HepG2 (cell line): ENCODE data around the gene S100A10. TPM values are rescaled to one million over a fixed set of nuclear protein-coding genes. Genes with fewer than 3 reads are reported as not detected.

Experiments
- ATAC-seq: fragments of 200-7000 bp; cut with Tn5 transposase; 3 replicates; pipeline ENCODE4 v1.9.1; 2020; ENCODE audit warnings: mild to moderate bottlenecking, moderate library complexity
- BruUV-seq: library from RNA; stranded (reverse); fragments of 400-500 nt; replicated peaks from 2 replicates; lab custom pipeline; 2021; lab: Mats Ljungman, UMichigan
- CTCF ChIA-PET: fragments of 300-600 bp; formaldehyde crosslinking; extraction: SDS; loops from one replicate; lab custom pipeline; 2021; ENCODE audit warnings: low total read pairs, inconsistent platforms, low intra/inter-chr PET ratio; lab: Yijun Ruan, JAX
- POLR2A ChIA-PET: fragments of 350-600 bp; sonication (Branson Sonifier 250); formaldehyde crosslinking; loops from one replicate; lab custom pipeline; 2020; ENCODE audit warnings: antibody characterized with exemption, inconsistent platforms; lab: Yijun Ruan, JAX
- DNase-seq: peaks from one replicate; pipeline ENCODE4 v3.0.0-alpha.2; 2015; ENCODE audit warnings: low spot score
- FAIRE-seq: peaks from 3 replicates; lab custom pipeline; 2011; peaks lifted over from hg19 to GRCh38; lab: Jason Lieb, UNC
- H2AFZ ChIP-seq: one replicate; pipeline ENCODE4 v1.6.1; 2011; ENCODE audit warnings: low read length, inconsistent platforms
- H3K27ac ChIP-seq: fragments of 300-600 bp; 3 replicates; pipeline ENCODE4 v1.8.0; 2011; ENCODE audit warnings: mixed run types, mild to moderate bottlenecking, mixed read lengths, low read length, inconsistent platforms; ENCODE audit not compliant: insufficient read depth; ENCODE audit errors: extremely low read length
- H3K27me3 ChIP-seq, 2 experiments: fragments of 200-600 bp in 1 of 2; 2 replicates in 1 of 2; 3 replicates in 1 of 2; pipeline versions ENCODE4 v1.6.0 to v1.8.0; 2011; ENCODE audit warnings: low read length in 2 of 2, mild to moderate bottlenecking in 2 of 2, moderate library complexity in 2 of 2, inconsistent platforms in 1 of 2; ENCODE audit not compliant: insufficient read depth in 2 of 2, control insufficient read depth in 1 of 2
- H3K36me3 ChIP-seq, 2 experiments: fragments of 200-600 bp in 1 of 2; replicated peaks in 1 of 2; 2 replicates in 1 of 2; 3 replicates in 1 of 2; pipeline versions ENCODE4 v1.5.1 to v1.8.0; 2011; ENCODE audit warnings: low read length in 2 of 2, inconsistent platforms in 1 of 2; ENCODE audit not compliant: insufficient read depth in 2 of 2, control insufficient read depth in 1 of 2
- H3K4me1 ChIP-seq: 2 replicates; pipeline ENCODE4 v1.5.1; 2012; ENCODE audit warnings: low read length, inconsistent platforms; ENCODE audit not compliant: insufficient read depth
- H3K4me2 ChIP-seq: 2 replicates; pipeline ENCODE4 v1.6.0; 2011; ENCODE audit warnings: low read depth, low read length, inconsistent platforms
- H3K4me3 ChIP-seq, 3 experiments: fragments of 200-600 bp in 1 of 3; sonication (generic), shearing (Covaris generic) in 1 of 3; replicated peaks in 1 of 3; 2 replicates each; pipeline ENCODE4 v1.5.1; 2011 to 2016; ENCODE audit warnings: low read length in 3 of 3, inconsistent platforms in 2 of 3, low read depth in 2 of 3, mild to moderate bottlenecking in 2 of 3, control low read depth in 1 of 3, mixed read lengths in 1 of 3; ENCODE audit not compliant: insufficient read depth in 1 of 3
- H3K79me2 ChIP-seq: one replicate; pipeline ENCODE4 v1.6.1; 2011; ENCODE audit warnings: low read length, inconsistent platforms; ENCODE audit not compliant: insufficient read depth
- H3K9ac ChIP-seq: 2 replicates; pipeline ENCODE4 v1.6.0; 2011; ENCODE audit warnings: mild to moderate bottlenecking, low read depth, low read length, inconsistent platforms; ENCODE audit not compliant: insufficient read depth
- H3K9me3 ChIP-seq: 2 replicates; pipeline ENCODE4 v1.5.1; 2012; ENCODE audit warnings: mild to moderate bottlenecking, low read length
- H4K20me1 ChIP-seq: 2 replicates; pipeline ENCODE4 v1.6.0; 2011; ENCODE audit warnings: inconsistent platforms, mild to moderate bottlenecking, low read length, moderate library complexity; ENCODE audit not compliant: insufficient read depth
- DZIP1 ChIP-seq: sonication (generic); formaldehyde crosslinking; IDR thresholded peaks from 2 replicates; pipeline ENCODE4 v1.5.0; 2020; ENCODE audit warnings: mild to moderate bottlenecking, missing genetic modification reagents
- EEA1 ChIP-seq: sonication (generic); formaldehyde crosslinking; IDR thresholded peaks from 2 replicates; pipeline ENCODE4 v1.5.1; 2020; ENCODE audit warnings: mild to moderate bottlenecking, missing genetic modification reagents, borderline replicate concordance
- EHMT2 ChIP-seq: fragments of 200-600 bp; sonication (generic); IDR thresholded peaks from 2 replicates; pipeline ENCODE4 v1.7.0; 2017; ENCODE audit warnings: antibody characterized with exemption, low read depth, low read length, borderline replicate concordance
- KDM5A ChIP-seq: fragments of 200-600 bp; sonication (generic); IDR thresholded peaks from 2 replicates; pipeline ENCODE4 v1.7.0; 2018; ENCODE audit warnings: antibody characterized with exemption, mild to moderate bottlenecking, low read length, borderline replicate concordance
- MXI1 ChIP-seq: IDR thresholded peaks from 3 replicates; pipeline ENCODE4 v1.6.1; 2012; ENCODE audit warnings: low read depth, low read length, inconsistent platforms, borderline replicate concordance
- NKX3-1 ChIP-seq: sonication (generic); formaldehyde crosslinking; IDR thresholded peaks from 2 replicates; pipeline ENCODE4 v1.5.0; 2020; ENCODE audit warnings: missing genetic modification reagents
- NR0B2 ChIP-seq: sonication (generic); formaldehyde crosslinking; IDR thresholded peaks from 2 replicates; pipeline ENCODE4 v1.4.0; 2020; ENCODE audit warnings: mild to moderate bottlenecking, missing genetic modification reagents
- PBX3 ChIP-seq: sonication (generic); formaldehyde crosslinking; IDR thresholded peaks from 2 replicates; pipeline ENCODE4 v1.8.1; 2023; ENCODE audit warnings: missing genetic modification reagents, inconsistent platforms, borderline replicate concordance
- ZNF282 ChIP-seq: fragments of 450-650 bp; IDR thresholded peaks from 2 replicates; pipeline ENCODE4 v1.6.1; 2018; ENCODE audit not compliant: partially characterized antibody
- ZNF569 ChIP-seq: sonication (generic); formaldehyde crosslinking; IDR thresholded peaks from 2 replicates; pipeline ENCODE4 v1.5.0; 2020; ENCODE audit warnings: mild to moderate bottlenecking, missing genetic modification reagents, moderate library complexity, borderline replicate concordance
- ZNF850 ChIP-seq: sonication (generic); formaldehyde crosslinking; conservative IDR thresholded peaks from 2 replicates; pipeline ENCODE4 v1.9.0; 2021; ENCODE audit warnings: mild to moderate bottlenecking, missing genetic modification reagents
- WGBS: methylation state at CpG from one replicate; pipeline ENCODE4 v1.1.6; 2017; ENCODE audit warnings: low lambda C conversion rate; 5-methylcytosine and 5-hydroxymethylcytosine counted together
- in situ Hi-C: cut with HindIII; loops from 2 replicates; pipeline ENCODE4 v1.10.0; 2017; ENCODE audit warnings: low pct_unique_long_range_greater_than_20kb; ENCODE audit not compliant: extremely low pct_ligation_motif_present
- intact Hi-C: fragments of 100-400 bp; cut with micrococcal nuclease; formaldehyde crosslinking; loops from one replicate; pipeline ENCODE4 v1.10.0; 2022; ENCODE audit not compliant: unreplicated experiment
- polyA plus RNA-seq, 8 experiments: library from polyadenylated mRNA; depleted of rRNA in 3 of 8; stranded (reverse) in 7 of 8; unstranded in 1 of 8; fragments of >200 nt; fragmentation: Illumina TruSeq in 4 of 8; extraction: Trizol in 4 of 8; gene quantifications; 2 replicates each; pipeline versions ENCODE4 v1.2.1 to v1.2.3, GENCODE V29; 2011 to 2016; ENCODE audit warnings: low read depth in 4 of 8, missing spikeins in 1 of 8, mixed read lengths in 1 of 8; ENCODE audit not compliant: insufficient read depth in 1 of 8
- total RNA-seq, 5 experiments: library from RNA; depleted of rRNA; stranded (reverse); fragments of >200 nt; fragmentation: Illumina TruSeq; extraction: Trizol; gene quantifications; 2 replicates each; pipeline ENCODE4 v1.2.3, GENCODE V29; 2016; ENCODE audit warnings: low read depth in 1 of 5
- TF ChIP-seq, protein P1 (sequence below): sonication (generic); formaldehyde crosslinking; IDR thresholded peaks from 2 replicates; pipeline ENCODE4 v1.5.0; 2020; ENCODE audit warnings: missing genetic modification reagents, mild to moderate bottlenecking, borderline replicate concordance

S100A10 gene
- total and polyA plus RNA-seq, 2 of the 13 experiments (the other 11 are each of a cell fraction or from before 2014, with no cell fraction given), result 16.8 to 28.7 TPM

GRCh38 chr1:152029929-152030211 lies 36.2 kb upstream of the S100A10 start:
- H3K4me3 ChIP-seq, result no peak overlapping the region
- TF ChIP-seq EHMT2 (no peak), NR0B2 (CRISPR knock-in tag) (no peak), ZNF282 (no peak), PBX3 (no peak), NKX3-1 (CRISPR knock-in tag) (no peak), EEA1 (CRISPR knock-in tag) (no peak), ZNF569 (no peak), MXI1 (no peak), DZIP1 (CRISPR knock-in tag) (no peak), ZNF850 (no peak), KDM5A (no peak)
- TF ChIP-seq, protein P1, sequence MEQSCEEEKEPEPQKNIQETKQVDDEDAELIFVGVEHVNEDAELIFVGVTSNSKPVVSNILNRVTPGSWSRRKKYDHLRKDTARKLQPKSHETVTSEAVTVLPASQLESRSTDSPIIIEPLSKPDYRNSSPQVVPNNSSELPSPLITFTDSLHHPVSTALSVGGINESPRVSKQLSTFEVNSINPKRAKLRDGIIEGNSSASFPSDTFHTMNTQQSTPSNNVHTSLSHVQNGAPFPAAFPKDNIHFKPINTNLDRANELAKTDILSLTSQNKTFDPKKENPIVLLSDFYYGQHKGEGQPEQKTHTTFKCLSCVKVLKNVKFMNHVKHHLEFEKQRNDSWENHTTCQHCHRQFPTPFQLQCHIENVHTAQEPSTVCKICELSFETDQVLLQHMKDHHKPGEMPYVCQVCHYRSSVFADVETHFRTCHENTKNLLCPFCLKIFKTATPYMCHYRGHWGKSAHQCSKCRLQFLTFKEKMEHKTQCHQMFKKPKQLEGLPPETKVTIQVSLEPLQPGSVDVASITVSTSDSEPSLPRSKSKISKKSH (CRISPR knock-in tag), result no peak
- TF ChIP-seq, all 625 proteins: peak for 0
- ATAC-seq, result no peak
- WGBS, result 80% methylated on average over 4 of the region's 4 CpGs
- H3K4me2 ChIP-seq, result no peak overlapping the region
- ChIA-PET CTCF (no interaction called here), POLR2A (no interaction called here)
- H3K27me3 ChIP-seq, result no peaks in the 10 kb centered on the region; a peak in 2 of 5 replicates
- H3K9ac ChIP-seq, result no peak overlapping the region
- H2AFZ ChIP-seq, result no peak overlapping the region
- FAIRE-seq, result no peak
- no TSS peak for BruUV-seq
- in situ Hi-C loops, result no loop called here
- intact Hi-C loops, result no loop called here
- H3K79me2 ChIP-seq, result no peaks in the 10 kb centered on the region
- no peaks in the 10 kb centered on the region for H4K20me1 ChIP-seq
- DNase-seq, result no peak
- H3K9me3 ChIP-seq, result no peaks in the 10 kb centered on the region
- H3K27ac ChIP-seq, result no peak overlapping the region
- H3K4me1 ChIP-seq, result peaks cover 10% of the 10 kb centered on the region
- H3K36me3 ChIP-seq, result 0 out of 5 replicates have a peak, but pooled peaks cover 0 to 2% of the 10 kb centered on the region in 2 experiments
